A549 (cell line): ENCODE measurements around the gene RPTOR. TPM values are rescaled to one million over a fixed set of nuclear protein-coding genes. Genes with fewer than 3 reads are reported as not detected.

Source experiments
- ATAC-seq, 2 experiments: fragments of 200-7000 bp in 1 of 2; fragments of >200 bp in 1 of 2; cut with Nextera tagmentation in 1 of 2; cut with Tn5 transposase in 1 of 2; 3 replicates each; pipeline versions ENCODE4 v1.8.0 to v1.9.1; 2018 to 2020; ENCODE audit warnings: mild to moderate bottlenecking in 1 of 2, moderate library complexity in 1 of 2
- CTCF ChIA-PET: fragments of 300-600 bp; sonication (Branson Sonifier 250); formaldehyde crosslinking; extraction: SDS; loops from one replicate; lab custom pipeline; 2021; ENCODE audit warnings: antibody characterized with exemption, inconsistent platforms; lab: Yijun Ruan, JAX
- POLR2A ChIA-PET: fragments of 350-600 bp; formaldehyde crosslinking; extraction: SDS; loops from one replicate; lab custom pipeline; 2021; ENCODE audit warnings: antibody characterized with exemption, inconsistent platforms; lab: Yijun Ruan, JAX
- DNase-seq, 2 experiments: peaks; one replicate each; pipeline versions ENCODE4 v3.0.0 to v3.0.0-alpha.2; 2011 to 2016; ENCODE audit warnings: low read depth in 1 of 2, low spot score in 1 of 2
- FAIRE-seq: peaks from 2 replicates; lab custom pipeline; 2011; peaks lifted over from hg19 to GRCh38; lab: Jason Lieb, UNC
- H3K27ac ChIP-seq, 2 experiments: fragments of >200 bp; sonication (Bioruptor Twin); formaldehyde crosslinking; 3 replicates each; pipeline ENCODE4 v1.5.1; 2016 to 2017
- H3K4me1 ChIP-seq: fragments of >200 bp; sonication (Bioruptor Twin); formaldehyde crosslinking; 3 replicates; pipeline ENCODE4 v1.6.1; 2016
- H3K4me2 ChIP-seq: fragments of >200 bp; sonication (Bioruptor Twin); formaldehyde crosslinking; 3 replicates; pipeline ENCODE4 v1.6.1; 2016
- H3K4me3 ChIP-seq: fragments of >200 bp; sonication (Bioruptor Twin); formaldehyde crosslinking; 3 replicates; pipeline ENCODE4 v1.5.1; 2016
- H3K9me3 ChIP-seq: fragments of >200 bp; sonication (Bioruptor Twin); formaldehyde crosslinking; 3 replicates; pipeline ENCODE4 v1.6.1; 2016
- CBX8 ChIP-seq: fragments of 200-600 bp; sonication (generic); IDR thresholded peaks from 2 replicates; pipeline ENCODE4 v1.6.1; 2016
- EHF ChIP-seq: fragments of 250-450 bp; sonication (Bioruptor Pico); IDR thresholded peaks from 2 replicates; pipeline ENCODE4 v1.5.0; 2020; ENCODE audit warnings: mild to moderate bottlenecking
- ESRRA ChIP-seq: fragments of 150-350 bp; IDR thresholded peaks from 2 replicates; pipeline ENCODE4 v1.6.1; 2014; ENCODE audit warnings: mild to moderate bottlenecking, low read length, borderline replicate concordance
- FOSB ChIP-seq: fragments of 250-450 bp; sonication (Bioruptor Pico); IDR thresholded peaks from 2 replicates; pipeline ENCODE4 v1.5.0; 2020; ENCODE audit warnings: mild to moderate bottlenecking, moderate library complexity
- FOSL2 ChIP-seq, 2 experiments: fragments of 450-650 bp in 1 of 2; fragments of >200 bp in 1 of 2; sonication (Bioruptor Twin) in 1 of 2; formaldehyde crosslinking; IDR thresholded peaks; 2 replicates each; pipeline versions ENCODE4 v1.5.0 to v1.6.1; 2016 to 2020; ENCODE audit warnings: mild to moderate bottlenecking in 1 of 2, moderate library complexity in 1 of 2
- GATA3 ChIP-seq: IDR thresholded peaks from 2 replicates; pipeline ENCODE4 v1.6.1; 2012; ENCODE audit warnings: borderline replicate concordance
- HEYL ChIP-seq: fragments of 250-450 bp; sonication (Bioruptor Pico); IDR thresholded peaks from 2 replicates; pipeline ENCODE4 v1.8.0; 2021; ENCODE audit warnings: mild to moderate bottlenecking, moderate library complexity
- HOXB13 ChIP-seq: fragments of 250-450 bp; sonication (Bioruptor Pico); IDR thresholded peaks from 2 replicates; pipeline ENCODE4 v1.5.0; 2020; ENCODE audit warnings: low read depth, mild to moderate bottlenecking, moderate library complexity
- JUN ChIP-seq, 2 experiments: fragments of >200 bp; sonication (Bioruptor Twin); formaldehyde crosslinking; IDR thresholded peaks; 2 replicates in 1 of 2; 3 replicates in 1 of 2; pipeline ENCODE4 v1.6.1; 2016 to 2017
- JUNB ChIP-seq: fragments of >200 bp; sonication (Bioruptor Twin); formaldehyde crosslinking; IDR thresholded peaks from 2 replicates; pipeline ENCODE4 v1.6.1; 2016
- MAFK ChIP-seq: fragments of 450-650 bp; IDR thresholded peaks from 2 replicates; pipeline ENCODE4 v1.6.1; 2014; ENCODE audit not compliant: partially characterized antibody
- NFE2L2 ChIP-seq: fragments of 150-350 bp; conservative IDR thresholded peaks from 2 replicates; pipeline ENCODE4 v1.6.1; 2014; ENCODE audit warnings: low read length
- PHF8 ChIP-seq: fragments of 200-600 bp; sonication (generic); IDR thresholded peaks from 2 replicates; pipeline ENCODE4 v1.6.1; 2016; ENCODE audit warnings: low read depth, mild to moderate bottlenecking, antibody characterized with exemption, moderate library complexity, borderline replicate concordance
- POLR2A ChIP-seq: IDR thresholded peaks from 2 replicates; pipeline ENCODE4 v1.6.1; 2012; ENCODE audit warnings: mild to moderate bottlenecking, low read length
- POLR2AphosphoS2 ChIP-seq: conservative IDR thresholded peaks from 2 replicates; pipeline ENCODE4 v1.6.1; 2012; ENCODE audit warnings: low read length, improper control_type of control experiment, inconsistent platforms
- RARB ChIP-seq: fragments of 250-450 bp; sonication (Bioruptor Pico); IDR thresholded peaks from 2 replicates; pipeline ENCODE4 v1.8.0; 2021; ENCODE audit warnings: mild to moderate bottlenecking, moderate library complexity
- RNF2 ChIP-seq: fragments of 200-600 bp; sonication (generic); IDR thresholded peaks from 2 replicates; pipeline ENCODE4 v1.6.1; 2016; ENCODE audit warnings: low read depth, mild to moderate bottlenecking, antibody characterized with exemption, moderate library complexity, borderline replicate concordance
- ZC3H11A ChIP-seq: fragments of 450-650 bp; IDR thresholded peaks from 2 replicates; pipeline ENCODE4 v1.6.1; 2014; ENCODE audit warnings: antibody characterized with exemption, mild to moderate bottlenecking
- ZNF302 ChIP-seq: fragments of 250-450 bp; sonication (Bioruptor Pico); IDR thresholded peaks from 2 replicates; pipeline ENCODE4 v1.9.0; 2021; ENCODE audit warnings: inconsistent platforms, mild to moderate bottlenecking, moderate library complexity
- ZSCAN20 ChIP-seq: fragments of 250-450 bp; sonication (Bioruptor Pico); IDR thresholded peaks from 2 replicates; pipeline ENCODE4 v1.8.0; 2022; ENCODE audit warnings: mild to moderate bottlenecking, moderate library complexity
- WGBS: methylation state at CpG from one replicate; pipeline ENCODE4 v1.1.6; 2017; ENCODE audit errors: missing lambda C conversion rate; 5-methylcytosine and 5-hydroxymethylcytosine counted together
- polyA plus RNA-seq, 4 experiments: library from polyadenylated mRNA; depleted of rRNA in 3 of 4; stranded (reverse); fragments of >200 nt; fragmentation: RNase III in 1 of 4; extraction: RNeasy Plus Mini Kit Qiagen cat#74134 plus additional on column Dnase treatment in 1 of 4; gene quantifications; 2 replicates in 3 of 4; 3 replicates in 1 of 4; pipeline ENCODE4 v1.2.3, GENCODE V29; 2011 to 2017
- TF ChIP-seq, protein P1 (sequence below): fragments of 150-350 bp; IDR thresholded peaks from 2 replicates; pipeline ENCODE4 v1.6.1; 2014; ENCODE audit warnings: low read depth, mild to moderate bottlenecking, low read length
- TF ChIP-seq, protein P2 (sequence below): fragments of 250-450 bp; sonication (Bioruptor Pico); IDR thresholded peaks from 2 replicates; pipeline ENCODE4 v1.5.0; 2020; ENCODE audit warnings: low read depth, mild to moderate bottlenecking, moderate library complexity
- TF ChIP-seq, protein P3 (sequence below): fragments of 200-600 bp; sonication (generic); IDR thresholded peaks from 2 replicates; pipeline ENCODE4 v1.6.1; 2016; ENCODE audit warnings: antibody characterized with exemption, mild to moderate bottlenecking, moderate library complexity
- TF ChIP-seq, protein P4 (sequence below): fragments of >200 bp; sonication (Bioruptor Twin); formaldehyde crosslinking; IDR thresholded peaks from 3 replicates; pipeline ENCODE4 v1.5.1; 2016
- TF ChIP-seq, protein P5 (sequence below): IDR thresholded peaks from 2 replicates; pipeline ENCODE4 v1.6.1; 2012
- TF ChIP-seq, protein P6 (sequence below): fragments of >200 bp; sonication (Bioruptor Twin); formaldehyde crosslinking; IDR thresholded peaks from 2 replicates; pipeline ENCODE4 v1.6.1; 2016

RPTOR gene
- polyA plus RNA-seq, 2 of the 4 experiments (the other 2 are of a cell fraction), result 10.8 to 27.1 TPM

DNA sequence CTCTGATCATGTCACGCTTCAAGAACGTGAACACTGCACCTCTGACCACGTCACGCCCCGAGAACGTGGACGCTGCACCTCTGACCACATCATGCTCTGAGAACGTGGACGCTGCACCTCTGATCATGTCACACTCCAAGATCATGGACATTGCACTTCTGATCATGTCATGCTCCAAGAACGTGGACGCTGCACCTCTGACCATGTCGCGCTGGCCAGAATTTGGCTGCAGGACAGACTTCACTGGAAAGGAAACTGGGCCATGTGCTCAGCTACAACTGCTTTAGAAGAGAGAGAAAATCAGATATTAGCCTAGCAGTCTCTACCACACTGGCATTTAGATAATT lies 182.7 kb downstream of the RPTOR start:
- H3K4me3 ChIP-seq, result no peak overlapping the region
- H3K9me3 ChIP-seq, result 0 out of 3 replicates have a peak, but pooled peaks cover 6% of the 10 kb centered on the region
- no peak for ATAC-seq
- H3K4me2 ChIP-seq, result no peak overlapping the region
- WGBS, result 94% methylated on average over 13 of the region's 13 CpGs
- H3K27ac ChIP-seq, result no peak overlapping the region
- H3K4me1 ChIP-seq, result peaks cover 19% of the 10 kb centered on the region
- POLR2A ChIA-PET, result no interaction called here
- TF ChIP-seq PHF8 (no peak), POLR2A (no peak), NFE2L2 (no peak), JUN (IDR thresholded peaks at IDR 0.05) (no peak), HOXB13 (no peak), POLR2AphosphoS2 (no peak), GATA3 (no peak), FOSB (CRISPR knock-in tag) (no peak), RARB (CRISPR knock-in tag) (no peak), ZC3H11A (no peak)
- TF ChIP-seq, protein P1, sequence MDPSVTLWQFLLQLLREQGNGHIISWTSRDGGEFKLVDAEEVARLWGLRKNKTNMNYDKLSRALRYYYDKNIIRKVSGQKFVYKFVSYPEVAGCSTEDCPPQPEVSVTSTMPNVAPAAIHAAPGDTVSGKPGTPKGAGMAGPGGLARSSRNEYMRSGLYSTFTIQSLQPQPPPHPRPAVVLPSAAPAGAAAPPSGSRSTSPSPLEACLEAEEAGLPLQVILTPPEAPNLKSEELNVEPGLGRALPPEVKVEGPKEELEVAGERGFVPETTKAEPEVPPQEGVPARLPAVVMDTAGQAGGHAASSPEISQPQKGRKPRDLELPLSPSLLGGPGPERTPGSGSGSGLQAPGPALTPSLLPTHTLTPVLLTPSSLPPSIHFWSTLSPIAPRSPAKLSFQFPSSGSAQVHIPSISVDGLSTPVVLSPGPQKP, result no peak
- TF ChIP-seq, protein P2, sequence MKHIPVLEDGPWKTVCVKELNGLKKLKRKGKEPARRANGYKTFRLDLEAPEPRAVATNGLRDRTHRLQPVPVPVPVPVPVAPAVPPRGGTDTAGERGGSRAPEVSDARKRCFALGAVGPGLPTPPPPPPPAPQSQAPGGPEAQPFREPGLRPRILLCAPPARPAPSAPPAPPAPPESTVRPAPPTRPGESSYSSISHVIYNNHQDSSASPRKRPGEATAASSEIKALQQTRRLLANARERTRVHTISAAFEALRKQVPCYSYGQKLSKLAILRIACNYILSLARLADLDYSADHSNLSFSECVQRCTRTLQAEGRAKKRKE (CRISPR knock-in tag), result no peak
- TF ChIP-seq, protein P3, sequence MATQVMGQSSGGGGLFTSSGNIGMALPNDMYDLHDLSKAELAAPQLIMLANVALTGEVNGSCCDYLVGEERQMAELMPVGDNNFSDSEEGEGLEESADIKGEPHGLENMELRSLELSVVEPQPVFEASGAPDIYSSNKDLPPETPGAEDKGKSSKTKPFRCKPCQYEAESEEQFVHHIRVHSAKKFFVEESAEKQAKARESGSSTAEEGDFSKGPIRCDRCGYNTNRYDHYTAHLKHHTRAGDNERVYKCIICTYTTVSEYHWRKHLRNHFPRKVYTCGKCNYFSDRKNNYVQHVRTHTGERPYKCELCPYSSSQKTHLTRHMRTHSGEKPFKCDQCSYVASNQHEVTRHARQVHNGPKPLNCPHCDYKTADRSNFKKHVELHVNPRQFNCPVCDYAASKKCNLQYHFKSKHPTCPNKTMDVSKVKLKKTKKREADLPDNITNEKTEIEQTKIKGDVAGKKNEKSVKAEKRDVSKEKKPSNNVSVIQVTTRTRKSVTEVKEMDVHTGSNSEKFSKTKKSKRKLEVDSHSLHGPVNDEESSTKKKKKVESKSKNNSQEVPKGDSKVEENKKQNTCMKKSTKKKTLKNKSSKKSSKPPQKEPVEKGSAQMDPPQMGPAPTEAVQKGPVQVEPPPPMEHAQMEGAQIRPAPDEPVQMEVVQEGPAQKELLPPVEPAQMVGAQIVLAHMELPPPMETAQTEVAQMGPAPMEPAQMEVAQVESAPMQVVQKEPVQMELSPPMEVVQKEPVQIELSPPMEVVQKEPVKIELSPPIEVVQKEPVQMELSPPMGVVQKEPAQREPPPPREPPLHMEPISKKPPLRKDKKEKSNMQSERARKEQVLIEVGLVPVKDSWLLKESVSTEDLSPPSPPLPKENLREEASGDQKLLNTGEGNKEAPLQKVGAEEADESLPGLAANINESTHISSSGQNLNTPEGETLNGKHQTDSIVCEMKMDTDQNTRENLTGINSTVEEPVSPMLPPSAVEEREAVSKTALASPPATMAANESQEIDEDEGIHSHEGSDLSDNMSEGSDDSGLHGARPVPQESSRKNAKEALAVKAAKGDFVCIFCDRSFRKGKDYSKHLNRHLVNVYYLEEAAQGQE, result no peak
- TF ChIP-seq, protein P4, sequence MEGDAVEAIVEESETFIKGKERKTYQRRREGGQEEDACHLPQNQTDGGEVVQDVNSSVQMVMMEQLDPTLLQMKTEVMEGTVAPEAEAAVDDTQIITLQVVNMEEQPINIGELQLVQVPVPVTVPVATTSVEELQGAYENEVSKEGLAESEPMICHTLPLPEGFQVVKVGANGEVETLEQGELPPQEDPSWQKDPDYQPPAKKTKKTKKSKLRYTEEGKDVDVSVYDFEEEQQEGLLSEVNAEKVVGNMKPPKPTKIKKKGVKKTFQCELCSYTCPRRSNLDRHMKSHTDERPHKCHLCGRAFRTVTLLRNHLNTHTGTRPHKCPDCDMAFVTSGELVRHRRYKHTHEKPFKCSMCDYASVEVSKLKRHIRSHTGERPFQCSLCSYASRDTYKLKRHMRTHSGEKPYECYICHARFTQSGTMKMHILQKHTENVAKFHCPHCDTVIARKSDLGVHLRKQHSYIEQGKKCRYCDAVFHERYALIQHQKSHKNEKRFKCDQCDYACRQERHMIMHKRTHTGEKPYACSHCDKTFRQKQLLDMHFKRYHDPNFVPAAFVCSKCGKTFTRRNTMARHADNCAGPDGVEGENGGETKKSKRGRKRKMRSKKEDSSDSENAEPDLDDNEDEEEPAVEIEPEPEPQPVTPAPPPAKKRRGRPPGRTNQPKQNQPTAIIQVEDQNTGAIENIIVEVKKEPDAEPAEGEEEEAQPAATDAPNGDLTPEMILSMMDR, result no peak
- TF ChIP-seq, protein P5, sequence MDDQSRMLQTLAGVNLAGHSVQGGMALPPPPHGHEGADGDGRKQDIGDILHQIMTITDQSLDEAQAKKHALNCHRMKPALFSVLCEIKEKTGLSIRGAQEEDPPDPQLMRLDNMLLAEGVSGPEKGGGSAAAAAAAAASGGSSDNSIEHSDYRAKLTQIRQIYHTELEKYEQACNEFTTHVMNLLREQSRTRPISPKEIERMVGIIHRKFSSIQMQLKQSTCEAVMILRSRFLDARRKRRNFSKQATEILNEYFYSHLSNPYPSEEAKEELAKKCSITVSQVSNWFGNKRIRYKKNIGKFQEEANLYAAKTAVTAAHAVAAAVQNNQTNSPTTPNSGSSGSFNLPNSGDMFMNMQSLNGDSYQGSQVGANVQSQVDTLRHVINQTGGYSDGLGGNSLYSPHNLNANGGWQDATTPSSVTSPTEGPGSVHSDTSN, result no peak
- DNase-seq, result no peak
- no peak for FAIRE-seq
- CTCF ChIA-PET, result no interaction called here

DNA sequence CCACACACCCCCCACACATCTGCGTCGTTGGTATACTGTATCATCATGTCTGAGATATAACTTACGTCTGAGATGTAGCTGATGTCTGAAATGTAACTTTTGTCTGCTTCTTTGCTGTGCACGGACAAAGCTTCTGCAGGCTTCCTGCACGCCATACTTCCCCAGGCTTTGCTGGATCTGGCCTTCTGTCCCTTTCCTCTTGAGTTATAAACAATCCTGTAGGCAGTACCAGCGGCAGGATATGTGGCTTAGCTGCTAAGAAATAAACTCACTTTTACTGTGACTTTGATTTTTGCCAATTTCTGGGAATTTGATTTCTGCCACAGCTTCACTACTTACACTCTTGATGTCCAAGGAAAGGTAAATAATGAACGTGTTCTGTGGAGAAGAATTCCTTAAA lies 184.4 kb downstream of the RPTOR start:
- Histone ChIP-seq H3K27ac (no peak overlapping the region), H3K4me2 (no peak overlapping the region), H3K4me3 (no peak overlapping the region), H3K4me1 (peaks cover 16% of the 10 kb centered on the region), H3K9me3 (no peaks in the 10 kb centered on the region)
- FAIRE-seq (peak; percentile 32), ATAC-seq (no peak), DNase-seq (no peak)
- 88% methylated on average over 7 of the region's 7 CpGs for WGBS
- ChIA-PET POLR2A (no interaction called here), CTCF (interaction anchor here (0.6 to 0.9 kb wide), 2 partner anchors 153 to 413 kb away, joined by 3 to 5 read pairs; no protein-coding TSS in a partner anchor)
- TF ChIP-seq ESRRA (no peak), ZSCAN20 (no peak), PHF8 (no peak), RNF2 (no peak), CBX8 (no peak), JUNB (no peak), ZNF302 (CRISPR knock-in tag) (no peak), FOSL2 (IDR thresholded peaks at IDR 0.05) (no peak), FOSL2 (CRISPR knock-in tag; IDR thresholded peaks at IDR 0.05) (no peak), MAFK (no peak), HEYL (CRISPR knock-in tag) (no peak), EHF (CRISPR knock-in tag) (no peak)
- TF ChIP-seq, protein P6, sequence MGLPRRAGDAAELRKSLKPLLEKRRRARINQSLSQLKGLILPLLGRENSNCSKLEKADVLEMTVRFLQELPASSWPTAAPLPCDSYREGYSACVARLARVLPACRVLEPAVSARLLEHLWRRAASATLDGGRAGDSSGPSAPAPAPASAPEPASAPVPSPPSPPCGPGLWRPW, result no peak
- TF ChIP-seq, protein P1, result no peak
- TF ChIP-seq, protein P4, result no peak
